T-helper 9 cell (primary cell): ENCODE data around the gene PLRG1.

Source experiments
- DNase-seq: peaks from one replicate; pipeline ENCODE4 v3.0.0-alpha.2; 2020

Gene PLRG1

DNA sequence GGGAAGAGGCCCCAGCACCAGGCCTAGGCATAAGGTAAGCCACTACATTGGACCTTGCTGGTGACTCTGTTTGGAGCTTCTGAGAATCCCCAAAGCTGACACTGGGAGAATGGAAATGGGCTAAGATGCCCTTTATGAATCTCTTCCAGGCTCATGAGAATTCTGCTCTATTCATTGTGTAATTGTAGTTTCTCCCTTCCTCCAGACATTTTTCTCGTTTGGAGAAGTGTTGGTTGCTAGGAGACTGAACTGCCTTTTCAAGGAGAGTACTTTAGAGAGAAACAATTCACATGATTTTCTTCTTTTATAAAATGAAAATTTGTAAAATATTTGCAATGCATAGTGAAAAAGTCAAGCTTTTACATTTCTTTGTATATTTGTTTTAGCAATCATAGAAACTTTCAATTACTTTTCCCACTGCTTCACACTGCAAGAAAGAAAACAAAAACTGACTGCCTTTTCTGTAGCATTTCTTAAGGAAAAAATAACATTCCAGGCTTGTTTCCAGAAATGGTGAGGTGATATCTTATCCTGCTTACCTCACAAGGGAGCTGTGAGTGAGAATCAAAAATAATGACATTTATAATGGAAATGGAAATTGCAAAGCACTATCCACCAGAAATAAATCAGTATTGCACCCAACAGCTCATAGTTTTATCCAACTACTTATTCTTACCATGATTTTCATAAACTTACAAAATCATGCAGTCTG, 33.7 kb downstream of the PLRG1 start:
- DNase-seq: no peak

GRCh38 chr4:154511981-154512380, 38.2 kb downstream of the PLRG1 start:
- DNase-seq: no peak

GRCh38 chr4:154511548-154511947, 38.7 kb downstream of the PLRG1 start:
- DNase-seq: no peak

- DNase-seq: no peak
Measured at GRCh38 chr4:154507156-154507555, 43.0 kb downstream of the PLRG1 start.

DNA sequence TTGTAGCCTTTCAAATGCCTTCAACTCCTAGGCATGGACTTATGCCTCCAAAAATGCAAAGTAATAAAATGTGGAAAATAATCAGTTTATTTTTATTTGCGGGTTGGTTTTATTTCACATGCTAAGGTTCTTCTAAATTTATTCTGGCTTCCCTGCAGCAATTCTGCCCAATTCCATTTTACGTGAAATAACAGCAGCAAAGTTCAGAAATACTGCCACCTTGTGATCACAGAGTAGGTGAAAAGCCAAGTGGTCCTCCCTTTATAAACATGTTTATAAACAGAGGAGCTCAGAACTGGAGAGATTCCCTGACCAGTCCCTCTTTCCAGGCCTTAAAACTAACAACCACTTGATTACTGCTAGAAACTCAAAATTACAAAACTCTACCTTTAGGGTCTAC, 43.9 kb downstream of the PLRG1 start:
- no peak for DNase-seq

DNA sequence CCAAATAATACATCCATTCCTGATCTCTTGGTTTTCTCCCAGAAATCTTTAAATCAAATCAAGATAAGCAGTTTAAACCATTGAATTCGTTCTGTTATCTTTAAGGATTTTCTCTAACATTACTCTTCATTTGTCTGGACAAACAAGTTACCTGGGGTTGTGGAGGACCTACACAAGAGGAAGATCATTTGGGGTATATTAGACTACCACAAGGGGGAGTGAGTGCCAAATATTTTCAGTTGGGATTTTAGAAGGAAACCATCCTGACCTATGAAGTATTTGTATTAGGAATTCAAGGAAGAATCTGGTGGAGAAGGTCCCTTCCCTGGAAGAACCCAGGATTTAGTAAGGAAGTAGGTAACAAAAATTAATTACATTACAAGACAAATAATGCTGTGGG, 46.6 kb downstream of the PLRG1 start:
- no peak for DNase-seq

GRCh38 chr4:154502111-154502510, 48.1 kb downstream of the PLRG1 start:
- no peak for DNase-seq

DNA sequence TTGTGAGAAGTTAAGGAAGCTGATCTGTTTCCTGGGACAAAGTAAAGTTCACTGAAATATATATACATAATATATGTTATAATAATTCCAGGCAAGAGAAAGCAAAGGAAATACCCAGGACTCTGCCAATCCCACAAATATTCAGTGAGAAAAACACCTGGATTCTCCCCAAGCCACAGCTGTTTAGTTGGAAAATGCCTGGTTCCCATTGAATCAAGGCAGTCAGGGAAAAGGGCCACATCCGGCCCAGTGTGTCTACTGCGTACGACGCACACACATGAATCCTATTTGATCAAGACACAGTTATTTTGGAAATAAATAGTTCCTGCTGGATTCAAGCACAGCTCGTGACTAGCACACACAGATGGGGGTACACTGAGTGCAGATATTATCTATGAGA, 52.3 kb downstream of the PLRG1 start:
- no peak for DNase-seq

DNA sequence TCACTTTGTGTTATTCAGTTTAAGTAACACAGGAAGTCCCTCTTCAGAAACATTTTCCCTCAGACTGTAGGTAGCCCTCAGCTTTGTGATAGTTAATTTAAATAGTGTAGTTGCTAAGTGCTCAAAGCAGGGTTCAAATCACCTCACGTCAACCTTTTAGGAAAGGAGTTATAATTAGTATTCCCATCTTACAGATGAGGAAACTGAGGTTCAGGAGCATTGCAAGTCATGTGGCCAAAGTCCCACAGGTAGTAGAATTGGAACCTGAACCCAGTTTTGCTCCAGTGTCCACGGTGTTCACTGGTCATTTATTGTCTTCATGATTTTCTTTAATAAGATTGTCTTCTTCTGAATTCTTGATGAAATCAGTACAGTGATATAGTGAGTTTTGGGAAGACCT, 54.3 kb downstream of the PLRG1 start:
- no peak for DNase-seq

- DNase-seq: no peak
Measured at GRCh38 chr4:154492288-154492687, 57.9 kb downstream of the PLRG1 start.

DNA sequence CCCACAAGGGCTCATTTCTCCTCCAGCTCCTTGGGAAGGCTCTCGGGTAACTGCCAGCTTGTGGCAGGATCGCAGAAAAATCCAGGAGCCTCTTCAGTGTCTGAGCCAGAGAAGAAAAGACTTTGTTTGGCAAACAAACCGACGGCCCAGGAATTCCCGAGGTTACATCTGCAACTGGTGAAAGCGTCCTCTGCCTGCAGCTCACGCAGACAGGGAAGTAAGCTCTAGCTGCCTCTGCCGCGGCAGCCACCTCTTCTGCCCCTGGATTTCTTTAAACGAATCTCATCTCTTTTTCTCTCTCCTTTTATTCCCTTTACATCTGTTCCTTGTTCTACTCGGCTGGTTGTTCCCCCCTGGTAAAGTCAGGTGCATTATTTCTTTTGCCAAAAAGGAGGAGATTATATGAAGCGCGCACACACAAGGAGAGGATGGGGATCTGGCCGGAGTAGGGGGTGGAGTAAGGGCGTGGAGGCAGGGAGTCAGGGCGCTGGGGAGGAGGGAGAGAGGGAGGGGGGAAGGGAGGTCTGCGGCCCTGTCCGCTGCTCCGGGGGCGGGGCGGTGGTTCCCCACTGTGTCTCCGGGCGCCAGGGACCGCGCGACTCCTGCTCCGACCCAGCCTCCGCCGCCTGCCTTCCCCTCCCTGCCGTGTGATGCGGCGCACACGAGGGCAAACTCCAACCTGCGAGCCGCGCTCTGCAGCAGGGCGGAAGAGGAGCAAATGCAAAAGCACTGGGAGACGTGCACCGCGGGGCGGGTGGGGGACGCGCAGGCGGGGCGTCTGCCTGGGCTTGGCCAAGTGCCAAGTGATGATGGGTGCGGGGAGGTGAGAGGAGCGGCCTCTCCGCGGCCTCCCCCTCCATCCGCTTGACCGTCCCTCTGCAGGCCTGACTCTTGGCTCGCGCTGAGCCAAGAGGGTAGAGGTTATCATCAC, 58.6 kb downstream of the PLRG1 start, which contains the start of gene DCHS2:
TSS of gene DCHS2 (minus strand) at position 459 of the 931 bp plus-strand sequence. CDS start at position 15, 444 bp downstream.
- DNase-seq: no peak

DNA sequence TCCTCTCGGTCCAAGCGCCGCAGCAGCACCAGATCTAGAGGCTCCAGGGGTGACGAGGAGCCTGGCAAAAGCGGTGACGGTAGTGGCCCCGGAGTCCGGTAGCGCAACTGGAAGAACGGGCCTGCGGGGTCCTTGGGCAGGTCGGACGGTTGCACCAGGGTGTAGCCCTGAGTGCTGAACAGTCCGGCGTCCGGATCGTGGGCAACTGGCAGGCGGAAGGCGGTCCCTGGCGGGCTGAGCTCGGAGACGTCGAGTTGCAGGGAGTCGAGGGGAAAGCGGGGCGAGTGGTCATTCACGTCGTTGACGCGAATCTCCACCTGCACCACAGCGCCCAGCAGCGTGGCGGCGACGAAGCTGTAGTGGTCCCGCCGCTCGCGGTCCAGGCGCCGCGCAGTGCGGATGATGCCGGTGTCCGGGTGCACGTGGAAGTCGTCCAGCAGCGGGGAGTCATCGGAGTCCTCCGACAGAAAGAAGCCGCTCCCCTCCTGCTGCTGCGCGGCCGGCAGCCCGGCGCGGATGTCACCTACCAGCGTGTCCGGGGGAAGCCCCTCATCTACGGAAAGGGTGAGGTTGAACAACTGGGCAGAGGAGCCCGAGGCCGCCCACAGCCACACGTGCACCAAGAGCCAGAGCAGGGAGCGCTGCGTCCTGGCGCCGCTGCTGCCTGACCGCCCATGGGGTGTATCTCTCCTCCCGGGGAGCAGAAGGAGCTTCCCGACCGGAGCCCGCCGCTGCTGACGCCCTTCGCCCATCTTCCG, 59.4 kb downstream of the PLRG1 start:
- DNase-seq: no peak

DNA sequence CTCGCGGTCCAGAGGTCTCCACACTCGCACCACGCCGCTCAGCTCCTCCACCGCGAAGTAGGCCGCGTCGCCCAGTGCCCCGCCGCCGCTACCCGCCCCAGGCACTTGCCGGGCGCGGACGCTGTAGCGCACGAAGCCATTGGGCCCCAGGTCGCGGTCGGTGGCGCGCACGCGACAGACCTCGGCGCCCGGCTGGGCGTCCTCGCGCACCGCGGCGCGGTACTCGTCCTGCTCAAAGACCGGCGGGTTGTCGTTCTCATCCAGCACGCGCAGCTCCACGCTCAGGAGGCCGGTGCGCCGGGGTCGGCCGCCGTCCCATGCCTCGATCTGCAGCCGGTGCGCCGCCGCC, 60.0 kb downstream of the PLRG1 start:
- no peak for DNase-seq

- DNase-seq: no peak
Measured at GRCh38 chr4:154489558-154490233, 60.5 kb downstream of the PLRG1 start.

- no peak for DNase-seq
Measured at GRCh38 chr4:154487145-154487544, 63.1 kb downstream of the PLRG1 start.

DNA sequence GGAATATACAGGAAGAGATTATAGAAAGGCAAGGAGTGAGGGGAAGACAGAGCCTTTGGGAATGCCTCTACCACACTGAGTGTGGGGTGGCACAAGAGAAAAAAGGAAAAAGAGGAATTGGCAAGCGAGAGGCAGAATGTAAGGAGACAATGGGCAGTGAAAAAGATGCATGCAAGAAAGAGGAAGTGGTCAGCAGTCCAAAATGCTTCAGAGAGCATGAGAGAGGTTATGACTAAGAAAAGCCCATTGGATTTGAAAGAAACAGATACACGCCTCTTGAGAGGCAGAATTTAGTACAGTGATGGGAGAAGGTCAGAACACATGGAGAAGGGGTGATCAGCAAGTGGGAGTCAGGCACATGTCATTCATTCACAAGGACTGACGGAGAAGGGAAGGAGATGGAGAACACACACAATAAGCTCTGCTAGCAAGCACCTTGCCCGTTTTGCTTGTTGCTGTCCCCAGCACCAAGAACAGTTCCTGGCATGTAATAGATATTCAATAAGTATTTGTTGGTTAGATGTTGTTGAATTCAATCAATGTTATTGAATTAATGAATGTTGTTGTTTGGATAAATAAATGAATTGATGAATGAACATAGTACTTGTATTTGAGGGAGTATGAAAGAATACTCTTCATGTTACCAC, 65.0 kb downstream of the PLRG1 start:
- no peak for DNase-seq
